ENCODE data around the gene ASCC2. TPM values are rescaled to one million over a fixed set of nuclear protein-coding genes. Genes with fewer than 3 reads are reported as not detected.
"Not testable (repeated sequence)": the region's sequence is repeated elsewhere in the genome, so short reads cannot be mapped to it uniquely, and the experiment has no call there.

ASCC2 gene
- polyA plus RNA-seq, 1 donor = 49.9 TPM

DNA sequence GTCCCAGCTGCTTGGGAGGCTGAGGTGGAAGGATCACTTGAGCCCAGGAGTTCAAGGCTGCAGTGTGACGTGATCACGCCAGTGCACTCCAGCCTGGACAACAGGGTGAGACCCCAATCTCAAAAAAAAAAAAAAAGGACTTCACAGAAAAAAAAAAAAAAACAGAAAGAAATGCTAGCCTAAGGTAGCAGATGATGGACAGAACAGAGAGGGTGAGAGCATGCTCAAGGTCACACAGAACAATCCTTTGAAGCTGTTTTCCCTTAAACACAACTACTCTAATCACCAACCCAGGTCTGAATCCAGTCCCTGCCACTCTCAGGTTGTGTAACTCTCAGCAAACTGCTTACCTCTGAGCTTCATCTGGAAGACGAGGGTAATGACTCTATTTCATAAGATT is 81.0 kb downstream of the ASCC2 start:
- no peak for DNase-seq

DNA sequence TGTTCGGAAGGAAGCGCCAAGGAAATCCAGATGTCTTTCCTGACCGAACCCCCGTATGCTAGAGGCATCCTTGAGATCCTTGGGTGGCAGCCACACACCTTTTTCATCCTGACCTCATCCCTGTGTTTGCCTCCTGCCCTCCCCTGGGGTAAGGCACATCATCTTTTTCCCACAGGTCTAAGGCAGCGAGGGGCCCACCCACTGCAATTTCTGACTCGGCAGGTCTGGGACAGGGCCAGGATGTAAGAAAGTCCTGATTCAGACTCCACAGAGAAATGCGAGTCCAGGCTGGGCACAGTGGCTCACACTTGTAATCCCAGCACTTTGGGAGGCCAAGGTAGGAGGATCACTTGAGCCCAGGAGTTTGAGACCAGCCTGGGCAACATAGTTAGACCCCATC is 81.7 kb downstream of the ASCC2 start:
- no peak for DNase-seq

DNA sequence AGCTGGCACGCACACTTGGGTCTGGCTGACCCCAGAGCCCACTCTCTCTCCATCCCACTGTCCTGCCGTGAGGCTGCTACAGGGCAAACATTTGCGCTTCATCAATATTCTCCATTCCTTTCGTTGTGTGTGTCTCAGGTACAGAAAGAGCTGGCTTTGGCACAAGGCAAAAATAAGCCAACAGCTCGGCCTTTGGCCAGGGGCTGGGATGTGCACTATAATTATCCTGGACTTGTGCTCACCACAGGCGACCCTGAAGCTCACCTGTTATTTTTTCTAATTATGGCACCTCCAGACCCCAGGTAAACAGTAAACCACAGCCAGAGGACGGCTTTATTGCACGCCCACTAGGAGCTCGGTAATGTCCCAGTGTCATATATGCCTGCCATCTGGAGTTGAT is 82.2 kb downstream of the ASCC2 start:
- DNase-seq = no peak

DNA sequence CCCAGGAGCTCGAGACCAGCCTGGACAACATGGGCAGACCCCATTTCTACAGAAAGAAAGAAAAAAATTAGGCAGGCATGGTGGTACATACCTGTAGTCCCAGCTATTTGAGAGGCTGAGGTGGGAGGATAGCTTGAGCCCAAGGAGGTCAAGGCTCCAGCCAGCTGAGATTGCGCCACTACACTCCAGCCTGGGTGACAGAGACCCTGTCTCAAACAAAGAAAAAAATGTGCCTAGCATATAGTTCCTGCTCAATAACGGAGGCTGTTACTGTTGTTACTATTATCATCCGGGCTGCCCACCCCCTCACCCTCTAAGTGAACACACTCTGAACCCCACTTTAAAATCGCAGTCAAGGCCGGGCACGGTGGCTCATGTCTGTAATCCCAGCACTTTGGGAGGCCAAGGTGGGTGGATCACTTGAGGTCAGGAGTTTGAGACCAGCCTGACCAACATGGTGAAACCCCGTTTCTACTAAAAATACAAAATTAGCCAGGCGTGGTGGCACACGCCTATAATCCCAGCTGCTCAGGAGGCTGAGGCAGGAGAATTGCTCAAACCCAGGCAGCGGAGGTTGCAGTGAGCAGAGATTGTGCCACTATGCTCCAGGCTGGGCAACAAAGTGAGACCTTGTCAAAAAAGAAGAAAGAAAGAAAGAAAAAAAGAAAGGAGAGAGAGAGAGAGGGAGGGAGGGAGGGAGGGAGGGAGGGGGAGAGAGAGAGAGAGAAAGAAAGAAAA is 83.2 kb downstream of the ASCC2 start:
- not testable (repeated sequence) for DNase-seq

DNA sequence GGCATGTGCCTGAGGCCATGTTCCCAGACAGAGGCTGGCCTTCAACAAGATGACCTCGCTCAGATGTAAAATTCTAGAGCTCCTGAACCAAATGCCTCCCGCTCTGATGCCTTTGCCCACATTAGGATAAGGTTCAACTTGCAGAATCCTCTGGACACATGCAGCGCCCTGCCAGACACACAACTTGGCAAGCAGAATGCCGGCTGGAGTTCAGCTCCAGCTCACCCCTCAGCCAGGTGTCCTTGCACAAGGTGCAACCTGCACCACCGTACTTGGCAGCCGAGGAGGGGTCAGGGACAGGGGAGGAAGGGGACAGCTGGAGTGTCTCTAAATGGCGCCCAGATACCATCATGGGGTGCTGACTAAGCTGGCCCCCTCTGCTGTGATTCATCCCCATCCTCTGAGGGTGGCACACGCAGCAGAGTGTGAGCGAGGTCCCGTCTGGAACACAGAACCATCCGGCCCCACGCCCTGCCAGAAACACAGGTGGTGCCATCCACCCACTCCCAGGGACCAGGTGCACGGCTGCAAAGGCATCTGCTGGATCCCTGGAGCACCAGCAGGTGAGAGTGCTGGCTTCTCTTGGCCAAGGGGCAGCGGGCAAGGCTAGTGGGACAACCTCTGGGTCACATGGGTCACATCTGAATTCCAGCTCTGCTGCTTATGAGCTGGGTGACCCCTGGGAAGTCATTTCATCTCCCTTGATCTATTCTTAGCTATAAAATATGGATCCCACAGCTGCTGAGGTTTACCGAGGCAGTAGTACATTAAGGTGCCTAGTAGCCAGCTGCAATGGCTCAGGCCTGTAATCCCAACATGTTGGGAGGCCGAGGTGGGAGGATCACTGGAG is 84.0 kb downstream of the ASCC2 start:
- DNase-seq = no peak

DNA sequence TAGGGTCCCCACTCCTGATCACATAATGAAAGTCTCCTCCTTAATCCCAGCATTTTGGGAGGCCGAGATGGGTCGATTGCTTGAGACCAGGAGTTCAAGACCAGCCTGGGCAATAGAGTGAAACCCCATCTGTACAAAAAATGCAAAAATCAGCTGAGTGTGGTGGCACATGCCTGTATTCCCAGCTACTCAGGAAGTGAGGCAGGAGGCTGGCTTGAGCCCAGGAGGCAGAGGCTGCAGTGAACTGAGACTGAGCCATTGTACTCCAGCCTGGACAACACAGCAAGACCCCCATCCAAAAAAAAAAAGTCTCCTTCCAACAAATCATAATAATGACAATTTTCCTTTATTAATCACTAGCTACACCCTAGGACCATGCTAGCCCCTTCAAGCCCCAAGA is 86.4 kb downstream of the ASCC2 start:
- no peak for DNase-seq

DNA sequence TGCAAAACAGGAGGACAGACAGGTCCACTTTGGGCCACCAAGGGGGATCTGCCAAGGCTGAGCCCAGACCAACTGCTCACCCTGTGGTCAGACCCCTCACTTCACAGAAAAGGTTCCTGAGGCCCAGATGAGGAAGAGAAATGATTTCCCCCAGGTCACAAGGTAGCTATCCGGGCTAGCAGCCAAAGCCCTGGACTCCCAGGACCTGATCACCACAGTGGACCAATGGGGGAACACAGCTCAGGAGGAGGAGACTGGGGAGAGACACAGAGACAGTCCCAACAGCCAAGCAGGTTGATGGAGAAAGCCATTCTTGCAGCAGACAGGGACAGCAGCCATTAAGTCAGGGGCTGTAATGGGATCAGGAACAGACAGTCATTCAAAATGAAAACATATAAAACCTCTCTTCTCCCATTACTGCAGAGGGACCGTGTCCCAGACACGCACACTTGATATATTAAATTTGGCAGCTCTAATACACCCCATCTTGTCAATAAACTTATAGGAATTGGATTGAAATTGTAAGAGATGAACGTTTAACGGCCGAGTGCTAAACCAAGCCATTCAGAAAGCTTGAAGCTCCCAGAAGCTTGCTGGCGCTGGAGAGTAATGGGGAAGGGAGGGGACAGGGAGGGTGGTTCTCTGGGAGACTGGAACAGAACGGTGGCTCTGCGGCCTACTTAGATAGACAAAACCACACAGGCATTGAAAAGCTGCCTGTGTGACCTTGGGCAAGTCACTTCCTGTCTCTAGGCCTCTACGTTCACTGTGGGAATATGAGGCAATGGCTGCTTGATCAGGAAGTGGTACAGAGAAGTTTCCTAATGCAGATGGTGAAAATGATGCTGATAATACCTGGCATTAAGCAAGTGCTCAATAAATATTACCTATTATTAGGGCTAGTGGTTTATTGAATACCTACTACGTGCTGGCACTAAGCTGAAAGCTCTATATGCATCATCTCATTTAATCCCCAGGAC is 87.2 kb downstream of the ASCC2 start:
- DNase-seq = no peak

DNA sequence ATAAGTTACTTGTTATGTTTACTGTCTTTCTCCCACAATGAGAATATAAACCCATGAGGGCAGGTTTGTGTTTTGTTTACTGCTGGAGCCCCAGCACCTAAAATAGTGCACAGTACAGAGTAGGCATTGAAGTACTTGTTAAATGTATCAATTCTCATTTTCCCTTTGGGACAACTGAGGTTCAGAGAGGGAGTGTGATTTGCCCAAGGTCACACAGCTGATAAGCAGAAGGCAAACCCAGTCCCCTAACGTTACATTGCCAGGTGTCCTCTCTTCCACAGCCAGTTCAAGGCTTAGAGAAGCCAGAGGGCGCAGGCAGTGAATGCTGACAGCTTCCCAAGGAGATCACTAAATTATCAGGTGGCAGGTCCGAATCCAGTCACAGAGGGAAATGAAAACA is 88.0 kb downstream of the ASCC2 start:
- DNase-seq = no peak

DNA sequence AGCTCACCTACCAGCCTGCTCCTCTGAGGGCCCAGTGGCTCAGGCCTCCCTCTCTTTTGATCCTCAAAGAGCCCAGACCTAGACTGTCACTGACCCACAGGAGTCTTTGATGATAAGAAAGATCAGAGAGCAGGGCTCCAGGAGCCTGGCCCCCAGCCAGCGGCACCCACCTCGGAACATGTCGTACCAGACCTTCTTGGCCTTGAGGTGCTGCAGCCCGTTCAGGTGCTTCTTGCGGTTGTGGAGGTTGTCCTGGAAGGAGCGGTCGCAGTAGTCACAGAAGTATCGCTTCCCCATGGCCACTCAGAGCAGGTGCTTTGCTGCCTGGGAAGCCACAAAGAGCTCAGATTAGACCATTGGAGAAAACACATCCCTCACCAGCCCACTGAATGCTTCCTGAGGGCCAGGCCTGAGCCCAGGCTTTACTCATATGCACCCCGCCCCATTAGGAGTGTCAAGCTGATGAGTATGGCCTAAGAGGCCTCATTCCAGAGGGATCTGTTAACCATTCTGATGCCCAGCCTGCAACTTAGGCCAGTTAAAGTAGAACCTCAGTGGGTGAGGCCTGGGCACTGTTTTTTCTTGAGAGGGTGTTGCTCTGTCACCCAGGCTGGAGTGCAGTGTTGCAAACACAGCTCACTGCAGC is 89.7 kb downstream of the ASCC2 start:
- DNase-seq = no peak

DNA sequence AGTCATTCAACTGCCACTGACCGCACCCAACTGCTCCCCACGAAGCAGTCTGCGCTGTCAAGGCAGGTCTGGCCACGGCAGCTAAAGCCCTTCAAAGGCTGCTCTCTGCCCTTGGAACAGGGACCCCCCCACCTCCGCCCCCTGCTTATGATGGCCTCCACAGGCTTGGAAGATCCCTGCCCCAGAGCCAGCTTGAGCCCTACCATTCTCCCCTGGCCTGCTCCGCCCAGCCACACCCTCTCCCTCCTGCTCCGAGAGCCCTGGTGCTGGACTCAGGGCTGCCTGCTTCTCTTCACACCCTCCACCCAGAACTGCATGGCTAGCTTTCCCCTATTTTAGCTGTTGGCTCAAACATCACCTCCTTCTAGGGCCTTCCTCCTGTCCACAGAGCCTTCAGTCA is 90.2 kb downstream of the ASCC2 start:
- DNase-seq = no peak

DNA sequence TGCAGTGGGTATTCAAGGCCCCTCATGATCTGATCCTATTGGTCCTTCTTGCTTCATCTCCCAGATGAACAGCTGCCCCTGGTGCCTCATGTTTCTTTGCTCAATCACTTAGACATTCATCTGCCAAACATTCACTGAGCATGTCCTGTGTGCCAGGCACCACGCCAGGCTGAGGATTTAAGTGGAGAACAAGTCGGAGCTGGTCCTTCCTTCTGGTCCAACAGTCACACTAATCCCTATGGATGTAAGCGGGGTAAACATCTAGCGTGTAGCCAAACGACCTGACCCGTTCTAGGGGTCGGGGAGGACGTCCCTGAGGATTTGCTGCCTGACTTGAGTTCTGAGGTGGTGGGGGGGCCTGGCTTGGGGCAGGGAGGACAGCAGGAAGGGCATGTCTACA is 93.2 kb downstream of the ASCC2 start:
- DNase-seq = no peak

DNA sequence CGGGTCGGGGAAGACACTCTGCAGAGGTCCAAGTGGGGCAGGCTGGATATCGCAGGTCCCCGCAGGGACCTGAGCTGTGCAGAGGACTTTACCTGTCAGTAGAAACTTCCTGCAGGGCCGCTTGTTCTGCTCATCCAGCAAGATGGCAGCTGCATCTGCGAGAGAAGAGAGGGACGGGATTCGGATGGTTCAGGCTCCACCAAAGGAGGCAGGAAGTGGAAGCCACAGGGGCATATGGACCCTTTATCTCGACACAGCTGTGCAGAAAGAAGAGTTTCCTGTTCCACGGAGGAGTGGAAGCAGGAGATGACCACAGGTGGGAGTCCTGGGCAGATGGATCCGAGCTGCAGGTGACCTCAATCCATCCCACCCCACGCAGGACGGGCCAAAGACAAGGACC is 95.7 kb downstream of the ASCC2 start:
- DNase-seq = no peak

DNA sequence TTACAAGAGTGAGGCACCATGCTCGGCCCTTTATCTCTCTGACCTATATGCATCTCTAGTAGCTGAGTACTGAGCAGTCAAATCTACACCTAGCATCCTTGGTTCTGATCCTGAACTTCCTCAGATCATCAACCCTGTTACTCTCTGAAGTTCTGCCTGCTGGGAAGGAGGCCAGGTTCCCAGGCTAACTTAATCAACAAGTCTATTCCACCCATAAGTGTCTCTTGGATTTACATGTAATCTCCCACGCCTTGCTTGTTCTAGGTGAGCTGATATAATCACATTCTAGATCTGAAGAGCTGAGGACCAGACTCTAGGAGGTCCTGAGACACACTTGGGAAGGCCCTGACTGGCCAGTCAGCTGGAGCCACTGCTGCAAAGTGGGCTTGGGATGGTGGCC is 96.1 kb downstream of the ASCC2 start:
- DNase-seq = no peak

DNA sequence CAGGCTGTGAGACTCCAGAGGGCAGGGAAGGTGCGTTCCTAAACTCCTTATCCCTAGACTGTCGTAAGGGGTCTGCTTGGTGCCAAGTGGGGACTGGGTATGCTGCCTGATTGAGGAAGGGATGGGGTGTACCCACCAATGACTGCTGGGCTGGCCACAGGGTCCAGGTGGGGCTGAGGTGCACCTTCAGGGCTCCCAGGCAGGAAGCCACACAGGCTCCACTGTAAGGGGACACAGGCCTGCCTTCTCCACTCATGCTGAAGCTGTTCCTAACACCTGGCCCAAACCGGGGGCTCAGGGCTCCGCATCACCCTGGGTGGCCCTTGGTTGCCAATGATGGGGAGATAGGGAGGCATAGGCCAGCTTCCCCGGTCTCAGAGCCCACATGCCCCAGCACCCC is 97.9 kb downstream of the ASCC2 start:
- DNase-seq = no peak

DNA sequence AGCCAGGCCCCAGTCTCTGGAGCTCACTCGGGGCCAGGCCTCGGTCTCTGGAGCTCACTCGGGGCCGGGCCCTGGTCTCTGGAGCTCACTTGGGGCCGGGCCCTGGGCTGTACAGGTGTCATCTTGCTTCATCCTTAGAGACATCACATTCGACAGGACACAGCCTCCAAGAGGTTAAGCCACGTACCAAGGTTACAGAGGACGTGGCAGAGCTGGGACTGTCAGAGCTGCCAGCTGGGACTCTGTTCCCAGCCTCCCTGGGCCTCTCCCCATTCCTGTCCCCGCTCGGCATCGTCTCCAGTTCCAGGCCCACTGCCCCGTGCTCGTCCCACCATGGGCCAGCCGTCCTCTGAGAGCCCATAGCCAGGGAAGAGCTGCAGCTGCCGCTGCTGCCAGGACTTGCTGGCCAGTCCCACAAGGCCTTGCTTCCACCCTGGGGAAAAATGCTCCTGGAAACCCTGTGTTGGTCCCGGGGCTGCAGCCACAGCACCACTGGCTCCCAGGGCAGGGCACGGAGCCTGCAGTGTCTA is 98.7 kb downstream of the ASCC2 start:
- DNase-seq = no peak

Other genes with a start within 250 kb of the ASCC2 start
- gene NF2, start 234.6 kb downstream of the ASCC2 start, polyA plus RNA-seq (ENCODE audit: insufficient read length) = 32.3 TPM
- 0.15 TPM for gene CABP7, start 118.3 kb downstream of the ASCC2 start, polyA plus RNA-seq (ENCODE audit: insufficient read length)
- gene ZMAT5, start 71.3 kb downstream of the ASCC2 start, polyA plus RNA-seq (ENCODE audit: insufficient read length) = 19.2 TPM
- 127 TPM for gene UQCR10, start 70.9 kb downstream of the ASCC2 start, polyA plus RNA-seq (ENCODE audit: insufficient read length)
- gene MTMR3, start 44.9 kb upstream of the ASCC2 start, polyA plus RNA-seq (ENCODE audit: insufficient read length) = 47.7 TPM
- not detected for gene HORMAD2, start 242.2 kb upstream of the ASCC2 start, polyA plus RNA-seq (ENCODE audit: insufficient read length)